GM18517 (cell line): ENCODE results near the gene CD68.
"Not testable (repeated sequence)": the region's sequence is repeated elsewhere in the genome, so short reads cannot be mapped to it uniquely, and the experiment has no call there.

Experiments
- ATAC-seq: cut with Tn5 transposase; IDR thresholded peaks from one replicate; pipeline ENCODE4 v1.9.1; 2021; ENCODE audit warnings: mild to moderate bottlenecking, moderate library complexity; ENCODE audit not compliant: unreplicated experiment

CD68 gene

GRCh38 chr17:7606280-7606679, 26.8 kb downstream of the CD68 start:
- ATAC-seq: no peak

DNA sequence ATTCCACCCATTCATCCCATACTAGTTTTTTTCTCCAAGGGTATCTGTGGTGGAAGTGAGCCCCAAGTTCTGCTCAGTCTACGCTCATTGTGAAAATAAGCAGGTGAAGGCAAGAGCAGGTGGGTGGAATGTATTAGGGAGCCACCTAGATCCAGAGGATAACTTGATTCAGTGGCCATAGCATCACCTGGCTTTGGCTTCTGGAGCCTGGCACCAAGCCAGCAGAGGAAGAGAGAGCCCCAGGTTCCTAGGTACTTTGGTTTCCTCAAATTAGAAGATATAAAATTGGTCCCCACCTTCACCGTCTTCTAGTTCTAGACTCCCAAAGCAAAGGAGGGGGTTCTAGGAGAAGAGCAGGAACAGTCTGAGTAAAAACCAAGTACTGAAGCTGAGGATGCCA, 31.2 kb downstream of the CD68 start:
- no peak for ATAC-seq

DNA sequence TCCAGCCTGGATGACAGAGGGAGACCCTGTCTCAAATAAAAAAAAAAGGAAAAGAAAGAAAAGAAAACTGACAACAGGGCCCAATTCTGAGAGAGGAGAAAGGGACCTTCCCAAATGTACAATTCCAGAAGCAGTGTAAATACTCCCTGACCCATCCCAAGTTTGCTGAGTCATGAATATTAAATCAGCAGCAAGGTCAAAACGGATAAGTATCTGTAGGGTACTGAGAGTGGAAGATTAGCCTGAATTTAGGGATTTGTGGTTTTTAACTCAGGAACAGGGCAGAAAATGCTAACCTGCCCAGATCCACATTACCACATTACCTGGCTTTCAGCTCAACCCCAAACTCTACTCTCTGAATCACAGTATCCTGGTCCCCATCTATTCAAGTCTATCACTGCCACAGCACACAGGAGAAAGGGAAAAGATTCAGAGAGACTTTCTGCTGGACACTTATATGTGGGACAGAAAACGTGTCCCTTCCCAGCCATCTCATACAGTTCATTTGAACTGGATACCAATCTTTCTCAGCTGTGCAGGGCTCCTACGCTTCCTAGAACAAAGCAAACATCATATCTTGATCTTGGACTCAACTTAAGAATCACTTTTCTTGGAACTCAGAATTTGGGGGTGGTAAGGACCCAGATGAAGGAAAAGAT, 32.3 kb downstream of the CD68 start:
- no peak for ATAC-seq

DNA sequence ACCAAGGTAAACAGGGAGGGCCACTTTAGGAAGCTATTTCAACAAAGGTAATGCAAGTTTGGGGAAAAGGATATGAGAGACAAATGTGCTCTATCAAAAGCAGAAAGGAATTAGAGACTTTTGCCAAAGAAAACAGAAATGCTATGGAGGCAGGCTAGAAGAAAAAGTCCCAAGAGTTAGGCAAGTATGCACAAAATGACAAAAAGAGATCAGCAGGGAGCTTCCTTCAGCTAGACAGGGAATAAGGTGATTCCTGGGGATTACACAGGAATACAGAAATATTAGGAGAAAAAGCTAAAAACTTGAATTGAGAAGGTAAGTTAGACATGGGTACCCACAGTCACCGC, 32.8 kb downstream of the CD68 start:
- no peak for ATAC-seq

GRCh38 chr17:7613769-7614424, 34.5 kb downstream of the CD68 start:
- no peak for ATAC-seq

GRCh38 chr17:7614425-7615264, 35.2 kb downstream of the CD68 start, which contains the start of gene FXR2:
Gene FXR2, minus strand, starts transcription at chr17:7614897. Its CDS starts 365 bp downstream, at chr17:7614532.
- peak; percentile 91 for ATAC-seq

DNA sequence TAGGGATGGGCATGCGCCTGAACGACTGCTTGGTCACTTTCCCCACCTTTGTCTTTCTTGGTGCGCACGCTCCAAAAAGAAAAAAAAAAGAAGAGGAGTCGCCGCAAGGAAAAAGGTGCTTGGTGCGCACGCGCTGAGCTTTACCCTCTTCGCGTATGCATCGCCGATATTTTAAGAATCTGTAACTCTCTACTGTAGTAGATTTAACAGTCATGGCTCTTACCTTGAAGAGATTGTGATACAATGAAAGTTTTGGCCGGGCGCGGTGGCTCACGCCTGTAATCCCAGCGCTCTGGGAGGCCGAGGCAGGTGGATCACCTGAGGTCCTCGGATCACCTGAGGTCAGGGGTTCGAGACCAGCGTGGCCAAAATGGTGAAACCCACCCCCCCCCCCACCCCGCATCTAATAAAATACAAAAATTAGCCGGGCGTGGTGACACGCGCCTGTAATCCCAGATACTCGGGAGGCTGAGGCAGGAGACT, 35.9 kb downstream of the CD68 start:
- no peak for ATAC-seq

- ATAC-seq: no peak
Observed at GRCh38 chr17:7618608-7619007, 39.2 kb downstream of the CD68 start.

DNA sequence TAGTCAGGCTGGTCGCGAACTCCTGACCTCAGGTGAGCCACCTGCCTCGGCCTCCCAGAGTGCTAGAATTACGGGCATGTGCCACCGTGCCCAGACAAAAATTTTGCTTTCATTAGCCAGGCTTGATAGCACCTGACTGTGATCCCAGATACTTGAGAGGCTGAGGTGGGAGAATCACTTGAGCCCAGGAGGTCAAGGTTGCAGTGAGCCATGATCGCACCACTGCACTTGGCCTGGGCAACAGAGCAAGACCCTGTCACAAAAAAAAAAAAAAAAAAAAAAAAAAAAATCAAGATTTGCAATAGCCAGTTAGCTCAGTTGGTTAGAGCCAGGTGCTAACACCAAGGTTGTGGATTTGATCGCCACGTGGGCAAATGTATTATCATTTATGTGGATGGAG, 41.4 kb downstream of the CD68 start:
- ATAC-seq: no peak

DNA sequence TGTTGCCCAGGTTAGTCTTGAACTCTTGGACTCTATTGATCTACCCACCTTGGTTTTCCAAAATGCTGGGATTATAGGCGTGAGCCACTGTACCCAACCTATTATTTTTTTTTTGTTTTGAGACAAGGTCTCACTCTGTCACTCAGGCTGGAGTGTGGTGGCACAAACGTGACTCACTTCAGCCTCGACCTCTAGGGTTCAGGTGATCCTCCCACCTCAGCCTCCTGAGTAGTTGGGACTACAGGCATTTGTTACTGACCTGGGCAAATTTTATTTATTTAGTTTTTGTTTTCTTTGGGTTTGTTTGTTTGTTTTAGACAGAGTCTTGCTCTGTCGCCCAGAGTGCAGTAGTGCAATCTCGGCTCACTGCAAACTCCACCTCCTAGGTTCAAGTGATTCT, 44.2 kb downstream of the CD68 start:
- ATAC-seq: no peak

- not testable (repeated sequence) for ATAC-seq
Observed at GRCh38 chr17:7625749-7626148, 46.3 kb downstream of the CD68 start.

GRCh38 chr17:7626307-7626706, 46.9 kb downstream of the CD68 start:
- no peak for ATAC-seq

GRCh38 chr17:7626956-7627249, 47.5 kb downstream of the CD68 start:
- ATAC-seq: no peak

DNA sequence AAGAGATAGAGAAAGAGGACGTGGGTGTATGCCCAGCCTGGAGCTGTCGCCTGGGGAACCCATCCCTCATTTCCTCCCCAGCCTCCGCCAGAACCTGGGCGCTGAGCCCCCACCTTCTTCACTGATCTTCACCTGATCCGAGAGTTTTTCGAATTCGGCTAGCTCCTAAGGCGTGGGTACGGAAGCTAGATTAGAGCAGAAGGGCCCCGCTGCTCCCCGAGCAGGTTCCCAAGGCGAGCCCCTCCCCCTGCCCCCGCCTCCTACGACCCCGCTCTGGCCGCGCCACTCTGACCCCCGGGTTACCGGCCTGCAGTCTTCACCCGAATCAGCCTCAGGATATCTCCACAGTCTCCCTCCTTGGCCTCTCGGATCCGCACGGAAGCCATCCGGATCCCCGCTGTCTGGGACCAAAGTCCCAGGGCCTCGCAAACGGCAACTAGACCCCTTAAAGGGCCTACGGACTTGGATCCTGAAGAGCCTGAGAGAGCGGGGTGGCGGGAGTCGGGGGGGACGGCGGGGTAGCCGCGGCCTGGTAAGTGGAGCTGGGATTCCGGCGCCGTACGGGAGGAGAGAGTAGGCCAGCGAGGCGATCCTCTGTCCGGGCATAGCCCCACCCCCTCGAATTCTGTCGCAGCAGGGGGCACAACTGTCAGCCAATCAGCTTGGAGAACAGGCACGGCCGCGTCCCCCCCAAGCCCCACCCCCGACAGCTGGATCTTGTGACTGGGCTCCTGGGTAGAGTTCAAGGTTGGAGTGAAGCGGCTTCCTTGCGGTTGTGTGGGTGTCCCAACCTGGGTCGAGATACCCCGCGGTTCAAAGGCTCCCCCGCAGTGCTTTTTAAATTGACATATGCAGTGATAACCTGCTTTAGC, 48.0 kb downstream of the CD68 start, which contains the start of gene SAT2:
TSS of gene SAT2 (minus strand) at position 572 of the 872 bp plus-strand sequence. CDS start at position 386, 186 bp downstream.
- ATAC-seq: peak; percentile 63

DNA sequence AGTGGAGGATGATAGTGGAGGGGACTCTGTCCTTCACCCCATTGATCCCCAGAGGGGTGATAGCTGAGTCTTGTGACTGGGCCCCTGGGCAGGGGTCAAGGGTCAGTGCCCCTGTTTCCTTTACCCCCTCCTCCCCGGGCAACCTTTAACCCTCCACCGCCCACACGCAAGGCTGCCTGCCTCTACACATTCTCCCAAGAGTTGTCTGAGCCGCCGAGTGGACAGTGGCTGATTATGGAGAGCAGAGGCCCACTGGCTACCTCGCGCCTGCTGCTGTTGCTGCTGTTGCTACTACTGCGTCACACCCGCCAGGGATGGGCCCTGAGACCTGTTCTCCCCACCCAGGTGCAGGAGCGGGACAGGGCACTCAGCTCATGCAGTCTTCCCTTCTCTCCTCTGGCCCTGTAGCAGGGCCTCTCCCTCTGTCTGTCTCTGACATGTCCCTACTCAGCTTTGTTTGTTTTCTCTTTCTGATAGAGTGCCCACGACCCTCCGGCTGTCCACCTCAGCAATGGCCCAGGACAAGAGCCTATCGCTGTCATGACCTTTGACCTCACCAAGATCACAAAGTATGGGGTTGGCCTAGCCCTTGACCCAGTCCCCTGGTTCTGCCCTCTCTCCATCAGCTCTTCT, 50.6 kb downstream of the CD68 start, which contains the start of gene SHBG:
TSS of gene SHBG (plus strand) at position 197 of the 633 bp plus-strand sequence. CDS start at position 235, 38 bp downstream.
- ATAC-seq: no peak
